ENCODE data around the gene PPP2R5C.

The PPP2R5C gene

GRCh38 chr14:101840649-101841369 is 79.3 kb downstream of the PPP2R5C start:
- Histone ChIP-seq H3K36me3 (replicated peaks) (no peaks in the 10 kb centered on the region), H3K27ac (no peak overlapping the region), H3K27me3 (replicated peaks) (no peaks in the 10 kb centered on the region), H3K4me3 (ENCODE audit: low read depth, low read length) (no peak overlapping the region)
- TF ChIP-seq CTCF (IDR thresholded peaks at IDR 0.05; ENCODE audit: low read depth, low read length, missing control alignments) = no peak
- in situ Hi-C loops (cut with HindIII; ENCODE audit: low pct_ligation_motif_present, low sequenced_read_pairs) = no loop called here
- no peak for DNase-seq

GRCh38 chr14:101843038-101843437 is 81.5 kb downstream of the PPP2R5C start:
- no peak for DNase-seq
- in situ Hi-C loops (cut with HindIII; ENCODE audit: low pct_ligation_motif_present, low sequenced_read_pairs) = no loop called here
- Histone ChIP-seq H3K27ac (no peak overlapping the region), H3K4me3 (ENCODE audit: low read depth, low read length) (no peak overlapping the region), H3K36me3 (replicated peaks) (no peaks in the 10 kb centered on the region), H3K27me3 (replicated peaks) (no peaks in the 10 kb centered on the region)
- no peak for TF ChIP-seq CTCF (IDR thresholded peaks at IDR 0.05; ENCODE audit: low read depth, low read length, missing control alignments)

- TF ChIP-seq CTCF (IDR thresholded peaks at IDR 0.05; ENCODE audit: low read depth, low read length, missing control alignments) = peak; percentile 47
- no peaks in the 10 kb centered on the region for H3K27me3 ChIP-seq (replicated peaks)
- DNase-seq = no peak
- H3K27ac ChIP-seq = no peak overlapping the region
- no peaks in the 10 kb centered on the region for H3K36me3 ChIP-seq (replicated peaks)
- in situ Hi-C loops (cut with HindIII; ENCODE audit: low pct_ligation_motif_present, low sequenced_read_pairs) = no loop called here
- H3K4me3 ChIP-seq (ENCODE audit: low read depth, low read length) = no peak overlapping the region
Observed at GRCh38 chr14:101843665-101844064, 82.2 kb downstream of the PPP2R5C start.

- Histone ChIP-seq H3K4me3 (ENCODE audit: low read depth, low read length) (no peak overlapping the region), H3K27ac (no peak overlapping the region), H3K36me3 (replicated peaks) (no peaks in the 10 kb centered on the region), H3K27me3 (replicated peaks) (no peaks in the 10 kb centered on the region)
- DNase-seq = no peak
- in situ Hi-C loops (cut with HindIII; ENCODE audit: low pct_ligation_motif_present, low sequenced_read_pairs) = no loop called here
- no peak for TF ChIP-seq CTCF (IDR thresholded peaks at IDR 0.05; ENCODE audit: low read depth, low read length, missing control alignments)
Observed at GRCh38 chr14:101844219-101844618, 82.7 kb downstream of the PPP2R5C start.

- no peak overlapping the region for H3K4me3 ChIP-seq (ENCODE audit: low read depth, low read length)
- DNase-seq = no peak
- H3K27me3 ChIP-seq (replicated peaks) = no peaks in the 10 kb centered on the region
- H3K27ac ChIP-seq = no peak overlapping the region
- in situ Hi-C loops (cut with HindIII; ENCODE audit: low pct_ligation_motif_present, low sequenced_read_pairs) = no loop called here
- no peaks in the 10 kb centered on the region for H3K36me3 ChIP-seq (replicated peaks)
- no peak for TF ChIP-seq CTCF (IDR thresholded peaks at IDR 0.05; ENCODE audit: low read depth, low read length, missing control alignments)
Observed at GRCh38 chr14:101844751-101845150, 83.2 kb downstream of the PPP2R5C start.

- Histone ChIP-seq H3K36me3 (replicated peaks) (no peaks in the 10 kb centered on the region), H3K4me3 (ENCODE audit: low read depth, low read length) (no peak overlapping the region), H3K27me3 (replicated peaks) (no peaks in the 10 kb centered on the region), H3K27ac (no peak overlapping the region)
- no peak for TF ChIP-seq CTCF (IDR thresholded peaks at IDR 0.05; ENCODE audit: low read depth, low read length, missing control alignments)
- no peak for DNase-seq
- in situ Hi-C loops (cut with HindIII; ENCODE audit: low pct_ligation_motif_present, low sequenced_read_pairs) = no loop called here
Observed at GRCh38 chr14:101845496-101845895, 84.0 kb downstream of the PPP2R5C start.
